ENCODE results near the gene GIT2.

GIT2 gene

DNA sequence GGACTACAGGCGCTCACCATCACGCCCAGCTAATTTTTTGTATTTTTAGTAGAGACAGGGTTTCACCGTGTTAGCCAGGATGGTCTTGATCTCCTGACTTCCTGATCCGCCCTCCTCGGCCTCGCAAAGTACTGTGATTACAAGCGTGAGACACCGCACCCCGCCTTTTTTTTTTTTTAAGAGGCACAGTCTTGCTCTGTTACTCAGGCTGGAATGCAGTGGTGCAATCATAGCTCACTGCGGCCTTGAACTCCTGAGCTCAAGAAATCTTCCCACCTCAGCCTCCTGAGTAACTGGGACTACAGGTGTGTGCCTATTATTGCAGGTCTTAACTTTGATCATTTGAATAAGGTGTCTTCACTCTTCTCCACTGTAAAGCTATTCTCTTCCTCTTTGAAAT lies 110.6 kb downstream of the GIT2 start:
- no peak for DNase-seq

DNA sequence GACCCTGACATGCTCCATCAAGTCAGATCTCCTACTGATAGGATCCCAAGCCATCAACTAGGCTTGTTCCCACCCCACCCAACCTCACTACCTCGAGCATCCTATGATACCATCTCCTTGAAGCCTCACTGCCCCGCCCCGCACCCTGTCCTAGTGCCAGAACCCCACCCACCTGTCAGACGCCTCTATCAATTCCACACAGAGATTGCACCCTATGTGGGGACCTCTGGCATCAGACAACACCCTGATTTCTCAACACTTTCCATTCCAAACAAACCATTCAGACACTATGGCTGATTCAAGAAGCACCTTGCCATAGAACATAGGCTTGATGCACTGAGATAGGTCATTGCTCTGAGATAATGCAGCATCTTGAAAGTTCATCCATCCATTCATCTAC lies 112.7 kb downstream of the GIT2 start:
- no peak for DNase-seq

DNA sequence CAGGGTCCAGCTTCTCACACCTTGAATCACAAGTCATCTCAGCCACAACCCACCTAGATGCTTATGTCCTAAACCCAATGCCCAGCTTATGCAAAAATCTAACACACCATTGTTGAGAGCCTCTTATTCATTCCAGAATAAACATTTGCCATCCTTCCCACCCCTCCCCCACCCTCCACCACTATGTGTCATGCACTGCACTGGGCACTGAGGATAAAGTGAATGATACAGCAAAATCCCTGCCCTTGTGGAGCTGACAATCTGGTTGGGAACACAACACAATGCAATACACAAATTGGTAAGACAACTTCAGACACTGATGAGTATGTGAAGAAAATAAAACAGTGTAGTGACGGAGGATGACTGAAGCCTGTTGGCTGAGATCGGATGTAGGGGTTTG lies 114.4 kb downstream of the GIT2 start:
- DNase-seq = no peak

DNA sequence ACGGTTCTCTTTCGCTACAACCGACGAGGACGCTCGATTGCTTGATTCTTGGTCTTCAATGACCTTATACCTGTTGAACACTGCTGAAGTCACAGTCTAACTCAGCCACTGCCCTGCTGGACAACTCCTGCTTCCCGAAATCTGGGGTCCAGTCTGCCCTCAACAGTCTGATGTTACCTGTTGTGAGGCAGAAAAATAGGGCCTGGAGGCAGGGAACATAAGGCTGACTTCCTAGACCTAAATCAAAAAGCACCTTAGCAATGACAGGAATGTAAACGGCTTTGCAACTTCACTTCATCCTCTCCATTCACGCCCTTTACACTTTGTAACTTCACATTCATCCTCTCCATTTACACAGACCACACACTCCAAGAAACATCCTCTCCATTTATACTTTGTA lies 115.2 kb downstream of the GIT2 start:
- DNase-seq = no peak

DNA sequence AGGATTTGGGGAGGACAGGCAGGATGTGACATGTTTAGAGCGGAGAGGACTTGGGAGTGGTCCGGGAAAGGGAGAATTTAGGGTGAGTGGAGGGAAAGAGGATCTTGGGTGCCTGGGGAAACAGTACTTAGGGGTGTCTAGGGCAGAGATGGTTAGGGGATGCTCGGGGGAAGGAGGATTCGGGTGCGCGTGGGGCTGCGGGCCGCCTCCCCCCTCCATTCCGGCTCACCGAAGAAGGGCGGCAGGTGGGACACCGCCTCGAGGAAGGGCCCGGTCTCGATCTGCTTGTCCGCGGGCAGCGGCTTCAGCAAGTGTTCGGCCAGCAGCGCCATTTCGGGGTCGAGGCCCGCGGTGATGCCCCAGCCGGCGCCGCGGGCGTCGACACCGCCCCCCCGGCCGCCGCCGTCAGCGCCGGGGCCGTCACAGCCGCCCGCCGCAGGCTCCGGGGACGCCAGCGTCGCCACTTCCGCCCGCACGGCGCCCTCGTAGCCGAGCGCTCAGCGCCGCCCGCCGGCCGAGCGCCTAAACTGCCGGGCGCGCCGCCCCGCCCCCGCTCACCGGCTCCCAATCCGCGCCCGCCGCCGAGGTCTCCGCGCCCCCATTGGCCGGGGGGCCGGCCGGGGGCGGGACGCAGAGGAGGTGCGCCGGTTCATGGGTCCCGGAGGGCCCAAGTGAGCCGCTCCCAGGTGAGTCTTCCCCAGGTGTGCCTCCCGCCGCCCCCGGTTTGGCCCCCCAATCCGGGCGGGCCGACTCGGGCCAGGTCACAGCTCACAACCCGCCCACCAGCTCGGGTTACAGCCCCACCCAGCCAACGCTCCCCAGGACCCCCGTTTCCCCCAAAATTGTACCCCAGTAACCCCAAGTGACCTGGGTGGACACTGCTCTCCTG lies 115.9 kb downstream of the GIT2 start, which contains the start of gene GLTP:
GLTP (minus strand) TSS at position 499 of the 889 bp plus-strand sequence; CDS start at position 332, 167 bp downstream.
- DNase-seq = peak; percentile 87 to 91

Measured in stimulated activated CD4-positive, alpha-beta T cell treated with anti-CD3 and anti-CD28 coated beads, Interleukin-4, amount 100 ng/mL, for 4 hours (primary cell).